H1 (cell line): ENCODE measurements around the gene EEPD1. TPM values are rescaled to one million over a fixed set of nuclear protein-coding genes. Genes with fewer than 3 reads are reported as not detected.

ENCODE experiments used
- ASH2L ChIP-seq: fragments of 200-600, 300-600 bp; sonication (generic); IDR thresholded peaks from one replicate; pipeline ENCODE4 v1.7.1; 2017; ENCODE audit warnings: low read length
- CEBPB ChIP-seq: IDR thresholded peaks from 2 replicates; pipeline ENCODE4 v1.6.1; 2012; ENCODE audit warnings: low read depth, low read length
- CTBP2 ChIP-seq: IDR thresholded peaks from 2 replicates; pipeline ENCODE4 v1.7.0; 2011; ENCODE audit warnings: borderline replicate concordance, mild to moderate bottlenecking, moderate library complexity, mixed read lengths, low read length; ENCODE audit not compliant: insufficient read depth, insufficient read length
- FOSL1 ChIP-seq: IDR thresholded peaks from 2 replicates; pipeline ENCODE4 v1.6.1; 2011; ENCODE audit warnings: mild to moderate bottlenecking, low read depth, low read length, moderate library complexity; ENCODE audit not compliant: insufficient read depth
- HDAC6 ChIP-seq: IDR thresholded peaks from one replicate; pipeline ENCODE4 v1.7.1; 2012; ENCODE audit warnings: low read depth, mild to moderate bottlenecking, inconsistent platforms, low read length, moderate library complexity
- NANOG ChIP-seq: IDR thresholded peaks from 2 replicates; pipeline ENCODE4 v1.6.1; 2011; ENCODE audit warnings: low read length, low read depth, mild to moderate bottlenecking, inconsistent platforms; ENCODE audit not compliant: insufficient read depth, poor library complexity, severe bottlenecking
- RAD21 ChIP-seq, 2 experiments: IDR thresholded peaks in 1 of 2; conservative IDR thresholded peaks in 1 of 2; 2 replicates each; pipeline ENCODE4 v1.6.1; 2011; ENCODE audit warnings: low read depth in 2 of 2, low read length in 2 of 2, improper control_type of control experiment in 1 of 2, inconsistent platforms in 1 of 2, mild to moderate bottlenecking in 1 of 2, moderate library complexity in 1 of 2
- polyA plus RNA-seq, 7 experiments: library from polyadenylated mRNA; depleted of rRNA in 3 of 7; stranded (reverse) in 5 of 7; unstranded in 2 of 7; fragments of >200 nt in 5 of 7; fragments of 200-250 nt in 2 of 7; gene quantifications; 1 replicate in 5 of 7; 2 replicates in 1 of 7; 4 replicates in 1 of 7; pipeline versions ENCODE4 v1.2.1 to v1.2.3, GENCODE V29; 2011 to 2013; ENCODE audit warnings: missing spikeins in 2 of 7, mixed read lengths in 2 of 7
- total RNA-seq: library from RNA; stranded (reverse); fragmentation: NEBNext Ultra II Directional; extraction: Animal tissue kit (Norgen Biotek cat#: 25700); gene quantifications from 2 replicates; pipeline ENCODE4 v1.2.1, GENCODE V29; 2021
- TF ChIP-seq, protein P1 (sequence below): fragments of 300-600 bp; sonication (generic); IDR thresholded peaks from 2 replicates; pipeline ENCODE4 v1.7.1; 2012; ENCODE audit warnings: low read length, moderate library complexity, mild to moderate bottlenecking, inconsistent platforms; ENCODE audit not compliant: insufficient replicate concordance

EEPD1 gene
- total and polyA plus RNA-seq, 2 of the 8 experiments (the other 6 are each of a cell fraction or from before 2014, with no cell fraction given): 3.1 to 7.8 TPM

DNA sequence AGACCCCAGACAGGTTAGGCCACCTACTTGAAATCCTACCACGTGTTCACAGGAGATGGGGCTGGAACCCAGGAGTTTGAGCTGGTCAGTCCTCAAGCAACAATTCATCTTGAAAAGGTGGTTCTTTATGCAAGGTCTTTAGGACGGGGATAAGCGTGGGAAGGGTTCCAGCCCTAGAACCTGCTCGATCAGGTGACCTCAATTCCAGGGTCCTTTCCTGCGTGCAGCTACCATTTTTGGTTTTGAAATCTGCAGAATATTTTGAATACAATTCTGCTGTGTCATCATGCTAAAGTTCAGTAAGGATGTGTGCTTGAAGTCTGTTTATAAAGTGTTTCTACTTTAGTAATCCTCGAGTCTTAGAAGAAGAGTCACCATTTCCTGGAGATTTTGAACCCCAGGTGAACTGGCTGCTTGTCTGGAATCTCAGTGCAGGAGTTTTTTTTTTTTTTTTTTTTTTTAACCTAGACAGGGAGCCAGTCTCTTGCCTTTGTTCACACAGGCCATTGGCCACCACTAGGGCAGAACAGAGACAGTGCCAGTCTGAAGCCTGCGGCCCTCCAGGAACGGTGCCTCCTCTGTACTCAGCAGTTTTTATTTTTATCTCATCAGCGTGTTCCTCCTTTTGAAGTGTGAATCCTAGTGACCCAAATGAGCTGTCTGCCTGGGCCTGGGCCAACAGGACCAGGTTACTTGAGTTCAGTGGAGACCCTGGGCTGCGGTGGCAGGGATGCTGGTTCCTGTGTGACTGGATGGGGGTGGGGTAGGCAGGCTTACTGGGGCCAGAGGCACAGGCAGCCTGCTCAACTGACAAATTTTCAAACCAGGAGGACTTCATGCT is 54.6 kb downstream of the EEPD1 start (continued):
- TF ChIP-seq, protein P1, sequence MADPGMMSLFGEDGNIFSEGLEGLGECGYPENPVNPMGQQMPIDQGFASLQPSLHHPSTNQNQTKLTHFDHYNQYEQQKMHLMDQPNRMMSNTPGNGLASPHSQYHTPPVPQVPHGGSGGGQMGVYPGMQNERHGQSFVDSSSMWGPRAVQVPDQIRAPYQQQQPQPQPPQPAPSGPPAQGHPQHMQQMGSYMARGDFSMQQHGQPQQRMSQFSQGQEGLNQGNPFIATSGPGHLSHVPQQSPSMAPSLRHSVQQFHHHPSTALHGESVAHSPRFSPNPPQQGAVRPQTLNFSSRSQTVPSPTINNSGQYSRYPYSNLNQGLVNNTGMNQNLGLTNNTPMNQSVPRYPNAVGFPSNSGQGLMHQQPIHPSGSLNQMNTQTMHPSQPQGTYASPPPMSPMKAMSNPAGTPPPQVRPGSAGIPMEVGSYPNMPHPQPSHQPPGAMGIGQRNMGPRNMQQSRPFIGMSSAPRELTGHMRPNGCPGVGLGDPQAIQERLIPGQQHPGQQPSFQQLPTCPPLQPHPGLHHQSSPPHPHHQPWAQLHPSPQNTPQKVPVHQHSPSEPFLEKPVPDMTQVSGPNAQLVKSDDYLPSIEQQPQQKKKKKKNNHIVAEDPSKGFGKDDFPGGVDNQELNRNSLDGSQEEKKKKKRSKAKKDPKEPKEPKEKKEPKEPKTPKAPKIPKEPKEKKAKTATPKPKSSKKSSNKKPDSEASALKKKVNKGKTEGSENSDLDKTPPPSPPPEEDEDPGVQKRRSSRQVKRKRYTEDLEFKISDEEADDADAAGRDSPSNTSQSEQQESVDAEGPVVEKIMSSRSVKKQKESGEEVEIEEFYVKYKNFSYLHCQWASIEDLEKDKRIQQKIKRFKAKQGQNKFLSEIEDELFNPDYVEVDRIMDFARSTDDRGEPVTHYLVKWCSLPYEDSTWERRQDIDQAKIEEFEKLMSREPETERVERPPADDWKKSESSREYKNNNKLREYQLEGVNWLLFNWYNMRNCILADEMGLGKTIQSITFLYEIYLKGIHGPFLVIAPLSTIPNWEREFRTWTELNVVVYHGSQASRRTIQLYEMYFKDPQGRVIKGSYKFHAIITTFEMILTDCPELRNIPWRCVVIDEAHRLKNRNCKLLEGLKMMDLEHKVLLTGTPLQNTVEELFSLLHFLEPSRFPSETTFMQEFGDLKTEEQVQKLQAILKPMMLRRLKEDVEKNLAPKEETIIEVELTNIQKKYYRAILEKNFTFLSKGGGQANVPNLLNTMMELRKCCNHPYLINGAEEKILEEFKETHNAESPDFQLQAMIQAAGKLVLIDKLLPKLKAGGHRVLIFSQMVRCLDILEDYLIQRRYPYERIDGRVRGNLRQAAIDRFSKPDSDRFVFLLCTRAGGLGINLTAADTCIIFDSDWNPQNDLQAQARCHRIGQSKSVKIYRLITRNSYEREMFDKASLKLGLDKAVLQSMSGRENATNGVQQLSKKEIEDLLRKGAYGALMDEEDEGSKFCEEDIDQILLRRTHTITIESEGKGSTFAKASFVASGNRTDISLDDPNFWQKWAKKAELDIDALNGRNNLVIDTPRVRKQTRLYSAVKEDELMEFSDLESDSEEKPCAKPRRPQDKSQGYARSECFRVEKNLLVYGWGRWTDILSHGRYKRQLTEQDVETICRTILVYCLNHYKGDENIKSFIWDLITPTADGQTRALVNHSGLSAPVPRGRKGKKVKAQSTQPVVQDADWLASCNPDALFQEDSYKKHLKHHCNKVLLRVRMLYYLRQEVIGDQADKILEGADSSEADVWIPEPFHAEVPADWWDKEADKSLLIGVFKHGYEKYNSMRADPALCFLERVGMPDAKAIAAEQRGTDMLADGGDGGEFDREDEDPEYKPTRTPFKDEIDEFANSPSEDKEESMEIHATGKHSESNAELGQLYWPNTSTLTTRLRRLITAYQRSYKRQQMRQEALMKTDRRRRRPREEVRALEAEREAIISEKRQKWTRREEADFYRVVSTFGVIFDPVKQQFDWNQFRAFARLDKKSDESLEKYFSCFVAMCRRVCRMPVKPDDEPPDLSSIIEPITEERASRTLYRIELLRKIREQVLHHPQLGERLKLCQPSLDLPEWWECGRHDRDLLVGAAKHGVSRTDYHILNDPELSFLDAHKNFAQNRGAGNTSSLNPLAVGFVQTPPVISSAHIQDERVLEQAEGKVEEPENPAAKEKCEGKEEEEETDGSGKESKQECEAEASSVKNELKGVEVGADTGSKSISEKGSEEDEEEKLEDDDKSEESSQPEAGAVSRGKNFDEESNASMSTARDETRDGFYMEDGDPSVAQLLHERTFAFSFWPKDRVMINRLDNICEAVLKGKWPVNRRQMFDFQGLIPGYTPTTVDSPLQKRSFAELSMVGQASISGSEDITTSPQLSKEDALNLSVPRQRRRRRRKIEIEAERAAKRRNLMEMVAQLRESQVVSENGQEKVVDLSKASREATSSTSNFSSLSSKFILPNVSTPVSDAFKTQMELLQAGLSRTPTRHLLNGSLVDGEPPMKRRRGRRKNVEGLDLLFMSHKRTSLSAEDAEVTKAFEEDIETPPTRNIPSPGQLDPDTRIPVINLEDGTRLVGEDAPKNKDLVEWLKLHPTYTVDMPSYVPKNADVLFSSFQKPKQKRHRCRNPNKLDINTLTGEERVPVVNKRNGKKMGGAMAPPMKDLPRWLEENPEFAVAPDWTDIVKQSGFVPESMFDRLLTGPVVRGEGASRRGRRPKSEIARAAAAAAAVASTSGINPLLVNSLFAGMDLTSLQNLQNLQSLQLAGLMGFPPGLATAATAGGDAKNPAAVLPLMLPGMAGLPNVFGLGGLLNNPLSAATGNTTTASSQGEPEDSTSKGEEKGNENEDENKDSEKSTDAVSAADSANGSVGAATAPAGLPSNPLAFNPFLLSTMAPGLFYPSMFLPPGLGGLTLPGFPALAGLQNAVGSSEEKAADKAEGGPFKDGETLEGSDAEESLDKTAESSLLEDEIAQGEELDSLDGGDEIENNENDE: no peak
- TF ChIP-seq HDAC6: no peak
- no peak for TF ChIP-seq FOSL1
- no peak for TF ChIP-seq CEBPB
- no peak for TF ChIP-seq NANOG
- TF ChIP-seq ASH2L: no peak
- TF ChIP-seq RAD21 (IDR thresholded peaks at IDR 0.05 in 1 of 2, conservative IDR thresholded peaks at IDR 0.05 in 1 of 2; ENCODE audit: low read depth in 2 of 2, low read length in 2 of 2): no peak
- no peak for TF ChIP-seq CTBP2
